ENCODE measurements around the gene TAPT1.

DNA sequence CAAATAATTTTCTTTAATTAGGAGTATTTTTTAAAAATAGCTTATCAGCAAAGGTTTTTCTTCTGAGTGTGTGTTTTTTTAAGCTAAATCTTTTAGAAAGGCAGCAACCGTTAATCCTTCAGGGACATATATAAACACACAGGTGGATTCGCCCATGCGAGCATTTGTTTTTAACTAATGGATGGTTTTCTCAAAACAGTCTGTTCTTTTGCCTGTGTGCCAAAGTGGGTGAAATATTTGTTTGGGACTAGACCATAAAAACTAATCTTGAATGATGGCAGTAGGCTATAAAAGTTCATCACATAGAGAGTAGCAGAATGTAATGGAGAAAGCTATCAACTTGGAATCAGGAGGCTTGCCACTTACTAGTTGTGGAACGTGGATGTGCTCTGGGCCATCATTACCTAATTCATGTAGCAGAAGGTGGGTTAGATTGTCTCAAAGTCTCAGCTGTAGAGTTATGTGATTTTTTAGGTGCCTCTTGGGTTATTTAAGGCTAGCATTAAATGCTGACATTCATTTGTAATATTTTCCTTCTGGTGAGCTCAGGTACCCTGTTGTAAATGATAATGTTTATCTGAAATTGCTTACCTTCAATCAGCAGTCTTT, 7.4 kb upstream of the TAPT1 start:
- TF ChIP-seq, protein P1, sequence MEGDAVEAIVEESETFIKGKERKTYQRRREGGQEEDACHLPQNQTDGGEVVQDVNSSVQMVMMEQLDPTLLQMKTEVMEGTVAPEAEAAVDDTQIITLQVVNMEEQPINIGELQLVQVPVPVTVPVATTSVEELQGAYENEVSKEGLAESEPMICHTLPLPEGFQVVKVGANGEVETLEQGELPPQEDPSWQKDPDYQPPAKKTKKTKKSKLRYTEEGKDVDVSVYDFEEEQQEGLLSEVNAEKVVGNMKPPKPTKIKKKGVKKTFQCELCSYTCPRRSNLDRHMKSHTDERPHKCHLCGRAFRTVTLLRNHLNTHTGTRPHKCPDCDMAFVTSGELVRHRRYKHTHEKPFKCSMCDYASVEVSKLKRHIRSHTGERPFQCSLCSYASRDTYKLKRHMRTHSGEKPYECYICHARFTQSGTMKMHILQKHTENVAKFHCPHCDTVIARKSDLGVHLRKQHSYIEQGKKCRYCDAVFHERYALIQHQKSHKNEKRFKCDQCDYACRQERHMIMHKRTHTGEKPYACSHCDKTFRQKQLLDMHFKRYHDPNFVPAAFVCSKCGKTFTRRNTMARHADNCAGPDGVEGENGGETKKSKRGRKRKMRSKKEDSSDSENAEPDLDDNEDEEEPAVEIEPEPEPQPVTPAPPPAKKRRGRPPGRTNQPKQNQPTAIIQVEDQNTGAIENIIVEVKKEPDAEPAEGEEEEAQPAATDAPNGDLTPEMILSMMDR (IDR thresholded peaks at IDR 0.05; ENCODE audit: poor library complexity, severe bottlenecking): no peak
- TF ChIP-seq POLR2AphosphoS5 (IDR thresholded peaks at IDR 0.05) (no peak), RAD21 (conservative IDR thresholded peaks at IDR 0.05) (no peak), EZH2 (IDR thresholded peaks at IDR 0.05; ENCODE audit: borderline replicate concordance, insufficient read depth, low read length, poor library complexity, severe bottlenecking) (no peak)
- TF ChIP-seq, protein P2, sequence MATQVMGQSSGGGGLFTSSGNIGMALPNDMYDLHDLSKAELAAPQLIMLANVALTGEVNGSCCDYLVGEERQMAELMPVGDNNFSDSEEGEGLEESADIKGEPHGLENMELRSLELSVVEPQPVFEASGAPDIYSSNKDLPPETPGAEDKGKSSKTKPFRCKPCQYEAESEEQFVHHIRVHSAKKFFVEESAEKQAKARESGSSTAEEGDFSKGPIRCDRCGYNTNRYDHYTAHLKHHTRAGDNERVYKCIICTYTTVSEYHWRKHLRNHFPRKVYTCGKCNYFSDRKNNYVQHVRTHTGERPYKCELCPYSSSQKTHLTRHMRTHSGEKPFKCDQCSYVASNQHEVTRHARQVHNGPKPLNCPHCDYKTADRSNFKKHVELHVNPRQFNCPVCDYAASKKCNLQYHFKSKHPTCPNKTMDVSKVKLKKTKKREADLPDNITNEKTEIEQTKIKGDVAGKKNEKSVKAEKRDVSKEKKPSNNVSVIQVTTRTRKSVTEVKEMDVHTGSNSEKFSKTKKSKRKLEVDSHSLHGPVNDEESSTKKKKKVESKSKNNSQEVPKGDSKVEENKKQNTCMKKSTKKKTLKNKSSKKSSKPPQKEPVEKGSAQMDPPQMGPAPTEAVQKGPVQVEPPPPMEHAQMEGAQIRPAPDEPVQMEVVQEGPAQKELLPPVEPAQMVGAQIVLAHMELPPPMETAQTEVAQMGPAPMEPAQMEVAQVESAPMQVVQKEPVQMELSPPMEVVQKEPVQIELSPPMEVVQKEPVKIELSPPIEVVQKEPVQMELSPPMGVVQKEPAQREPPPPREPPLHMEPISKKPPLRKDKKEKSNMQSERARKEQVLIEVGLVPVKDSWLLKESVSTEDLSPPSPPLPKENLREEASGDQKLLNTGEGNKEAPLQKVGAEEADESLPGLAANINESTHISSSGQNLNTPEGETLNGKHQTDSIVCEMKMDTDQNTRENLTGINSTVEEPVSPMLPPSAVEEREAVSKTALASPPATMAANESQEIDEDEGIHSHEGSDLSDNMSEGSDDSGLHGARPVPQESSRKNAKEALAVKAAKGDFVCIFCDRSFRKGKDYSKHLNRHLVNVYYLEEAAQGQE (IDR thresholded peaks at IDR 0.05; ENCODE audit: borderline replicate concordance): no peak
